IMR-90 (cell line): ENCODE measurements around the gene MRAP2. TPM values are rescaled to one million over a fixed set of nuclear protein-coding genes. Genes with fewer than 3 reads are reported as not detected.
"Not testable (repeated sequence)": the region's sequence is repeated elsewhere in the genome, so short reads cannot be mapped to it uniquely, and the experiment has no call there.

Experiments used
- ATAC-seq: fragments of 200-7000 bp; cut with Tn5 transposase; 2 replicates; pipeline ENCODE4 v1.9.1; 2020; ENCODE audit warnings: low read depth, mild to moderate bottlenecking, moderate library complexity
- BruUV-seq: library from RNA; stranded (reverse); fragments of 400-500 nt; replicated peaks from 2 replicates; lab custom pipeline; 2021; lab: Mats Ljungman, UMichigan
- CTCF ChIA-PET: fragments of 300-600 bp; formaldehyde crosslinking; extraction: SDS; loops from one replicate; lab custom pipeline; 2021; ENCODE audit warnings: antibody characterized with exemption; lab: Yijun Ruan, JAX
- POLR2A ChIA-PET: fragments of 300-600 bp; sonication (Branson Sonifier 250); formaldehyde crosslinking; loops from one replicate; lab custom pipeline; 2022; ENCODE audit warnings: antibody characterized with exemption; ENCODE audit not compliant: unreplicated experiment; lab: Charles Lee
- DNase-seq: peaks from one replicate; pipeline ENCODE4 v3.0.0; 2013
- H2AFZ ChIP-seq: replicated peaks from 2 replicates; pipeline ENCODE3; 2013; ENCODE audit warnings: low read length, mild to moderate bottlenecking; ENCODE audit not compliant: poor library complexity
- H2AK5ac ChIP-seq: 2 replicates; pipeline ENCODE4 v1.6.1; 2013; ENCODE audit warnings: low read depth, low read length, inconsistent platforms
- H2AK9ac ChIP-seq: replicated peaks from 2 replicates; pipeline ENCODE3; 2013; ENCODE audit warnings: mild to moderate bottlenecking, low read depth, low read length, moderate library complexity; ENCODE audit not compliant: poor library complexity
- H2BK120ac ChIP-seq: 2 replicates; pipeline ENCODE4 v1.6.1; 2013; ENCODE audit warnings: low read depth, low read length, inconsistent platforms
- H2BK15ac ChIP-seq: 3 replicates; pipeline ENCODE4 v1.6.1; 2013; ENCODE audit warnings: low read depth, low read length, inconsistent platforms
- H2BK20ac ChIP-seq: 2 replicates; pipeline ENCODE4 v1.6.1; 2013; ENCODE audit warnings: low read depth, mild to moderate bottlenecking, inconsistent platforms, low read length, moderate library complexity
- H2BK5ac ChIP-seq: 2 replicates; pipeline ENCODE4 v1.6.1; 2013; ENCODE audit warnings: mild to moderate bottlenecking, low read depth, low read length, inconsistent platforms; ENCODE audit not compliant: poor library complexity, severe bottlenecking
- H3K14ac ChIP-seq: replicated peaks from 2 replicates; pipeline ENCODE4 v1.6.1; 2013; ENCODE audit warnings: low read depth, low read length, inconsistent platforms
- H3K18ac ChIP-seq: 2 replicates; pipeline ENCODE4 v1.6.1; 2013; ENCODE audit warnings: low read depth, low read length, control low read depth
- H3K23ac ChIP-seq: 2 replicates; pipeline ENCODE4 v1.6.1; 2013; ENCODE audit warnings: low read depth, low read length, inconsistent platforms
- H3K27ac ChIP-seq: 2 replicates; pipeline ENCODE4 v1.5.1; 2013; ENCODE audit warnings: mild to moderate bottlenecking, control low read depth, low read length; ENCODE audit not compliant: insufficient read depth
- H3K27me3 ChIP-seq: 2 replicates; pipeline ENCODE4 v1.6.1; 2013; ENCODE audit warnings: low read length; ENCODE audit not compliant: control insufficient read depth, insufficient read depth
- H3K36me3 ChIP-seq: 2 replicates; pipeline ENCODE4 v1.6.1; 2013; ENCODE audit warnings: low read length, mixed read lengths; ENCODE audit not compliant: control insufficient read depth, insufficient read depth
- H3K4ac ChIP-seq: 2 replicates; pipeline ENCODE4 v1.6.1; 2013; ENCODE audit warnings: low read depth, low read length, inconsistent platforms
- H3K4me1 ChIP-seq: 2 replicates; pipeline ENCODE4 v1.6.1; 2013; ENCODE audit warnings: low read length, mixed read lengths; ENCODE audit not compliant: control insufficient read depth, insufficient read depth
- H3K4me2 ChIP-seq: 2 replicates; pipeline ENCODE4 v1.6.1; 2013; ENCODE audit warnings: low read depth, mild to moderate bottlenecking, control low read depth, low read length, moderate library complexity
- H3K4me3 ChIP-seq: 2 replicates; pipeline ENCODE4 v1.5.1; 2013; ENCODE audit warnings: low read depth, mild to moderate bottlenecking, control low read depth, low read length, moderate library complexity; ENCODE audit not compliant: insufficient read depth
- H3K56ac ChIP-seq: 2 replicates; pipeline ENCODE4 v1.6.1; 2013; ENCODE audit warnings: low read length, inconsistent platforms; ENCODE audit not compliant: insufficient read depth; ENCODE audit errors: extremely low read depth
- H3K79me1 ChIP-seq, 2 experiments: 2 replicates each; pipeline ENCODE4 v1.6.1; 2013; ENCODE audit warnings: low read length in 2 of 2, inconsistent platforms in 1 of 2, low read depth in 1 of 2
- H3K9ac ChIP-seq: 2 replicates; pipeline ENCODE4 v1.6.1; 2013; ENCODE audit warnings: low read depth, low read length, control low read depth
- H3K9me1 ChIP-seq: 2 replicates; pipeline ENCODE4 v1.6.1; 2013; ENCODE audit warnings: low read length, inconsistent platforms; ENCODE audit not compliant: insufficient read depth
- H3K9me3 ChIP-seq: 2 replicates; pipeline ENCODE4 v1.6.1; 2013; ENCODE audit warnings: low read length; ENCODE audit not compliant: control insufficient read depth, insufficient read depth
- H4K20me1 ChIP-seq: 2 replicates; pipeline ENCODE4 v1.6.1; 2013; ENCODE audit warnings: low read length, inconsistent platforms; ENCODE audit not compliant: insufficient read depth
- H4K5ac ChIP-seq: 2 replicates; pipeline ENCODE4 v1.6.1; 2013; ENCODE audit warnings: mild to moderate bottlenecking, low read depth, low read length, control low read depth
- H4K8ac ChIP-seq, 2 experiments: 2 replicates each; pipeline ENCODE4 v1.6.1; 2013; ENCODE audit warnings: low read depth in 2 of 2, low read length in 2 of 2, control low read depth in 1 of 2, inconsistent platforms in 1 of 2
- H4K91ac ChIP-seq: 2 replicates; pipeline ENCODE4 v1.6.1; 2013; ENCODE audit warnings: low read depth, low read length, inconsistent platforms; ENCODE audit not compliant: insufficient read depth
- CTCF ChIP-seq: conservative IDR thresholded peaks from 2 replicates; pipeline ENCODE4 v1.5.1; 2012; ENCODE audit warnings: mild to moderate bottlenecking, low read depth, low read length, improper control_type of control experiment
- SMC3 ChIP-seq: fragments of 150-350 bp; IDR thresholded peaks from 2 replicates; pipeline ENCODE4 v1.6.1; 2016; ENCODE audit warnings: low read depth, mild to moderate bottlenecking, antibody characterized with exemption, low read length, moderate library complexity
- WGBS, 2 experiments: methylation state at CpG; one replicate each; pipeline versions ENCODE4 v1.1.5 to v1.1.7; 2013; ENCODE audit warnings: missing lambda C conversion rate in 2 of 2; ENCODE audit not compliant: insufficient read length in 1 of 2; ENCODE audit errors: extremely low coverage in 2 of 2; 5-methylcytosine and 5-hydroxymethylcytosine counted together
- dilution Hi-C: fragments of 300-500 bp; cut with HindIII; formaldehyde crosslinking; loops from one replicate; pipeline ENCODE4 v1.14.3; 2018; ENCODE audit warnings: low sequenced_read_pairs; ENCODE audit not compliant: unreplicated experiment
- in situ Hi-C: fragments of 300-500 bp; cut with MboI; formaldehyde crosslinking; loops from 3 replicates; pipeline ENCODE4 v1.14.3; 2019; ENCODE audit warnings: low sequenced_read_pairs, inconsistent platforms, mixed read lengths
- intact Hi-C: fragments of 100-400 bp; cut with micrococcal nuclease; formaldehyde crosslinking; loops from 2 replicates; pipeline ENCODE4 v1.10.0; 2022
- polyA plus RNA-seq, 3 experiments: library from polyadenylated mRNA; depleted of rRNA; stranded (reverse); fragments of >200 nt; gene quantifications; 2 replicates each; pipeline ENCODE4 v1.2.3, GENCODE V29; 2012; ENCODE audit warnings: low replicate concordance in 1 of 3
- total RNA-seq: library from RNA; depleted of rRNA; stranded (reverse); fragments of >200 nt; gene quantifications from 2 replicates; pipeline ENCODE4 v1.2.3, GENCODE V29; 2012

Gene MRAP2
- total and polyA plus RNA-seq, 2 of the 4 experiments (the other 2 are of a cell fraction) = 0.03 TPM; not detected in 1

DNA sequence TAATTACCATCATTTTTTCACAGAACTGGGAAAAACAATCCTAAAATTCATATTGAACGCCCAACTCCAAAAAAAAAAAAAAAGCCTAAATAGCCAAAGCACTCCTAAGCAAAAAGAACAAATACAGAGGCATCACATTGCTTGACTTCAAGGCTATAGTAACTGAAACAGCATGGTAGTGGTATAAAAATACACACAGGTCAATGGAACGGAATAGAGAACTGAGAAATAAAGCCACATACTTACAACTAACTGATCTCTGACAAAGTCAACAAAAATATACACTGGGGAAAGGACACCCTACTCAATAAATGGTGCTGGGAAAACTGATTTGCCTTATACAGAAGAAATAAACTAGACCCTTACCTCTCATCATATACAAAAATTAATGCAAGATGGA is 89.6 kb downstream of the MRAP2 start:
- H3K79me1 ChIP-seq = no peaks in the 10 kb centered on the region
- no peak overlapping the region for H2BK120ac ChIP-seq
- no peak overlapping the region for H2AK5ac ChIP-seq
- in situ Hi-C loops (no loop called here), intact Hi-C loops (no loop called here), dilution Hi-C loops (no loop called here)
- TF ChIP-seq SMC3 (no peak), CTCF (no peak)
- BruUV-seq = no TSS peak
- no peak overlapping the region for H3K4ac ChIP-seq
- no peak overlapping the region for H4K5ac ChIP-seq
- no peak overlapping the region for H4K8ac ChIP-seq
- no peak overlapping the region for H3K27ac ChIP-seq
- no peak overlapping the region for H2AK9ac ChIP-seq
- ATAC-seq (no peak), DNase-seq (no peak)
- H3K14ac ChIP-seq = no peak overlapping the region
- no peaks in the 10 kb centered on the region for H3K9me1 ChIP-seq
- ChIA-PET CTCF (no interaction called here), POLR2A (no interaction called here)
- H3K56ac ChIP-seq = no peak overlapping the region
- no peak overlapping the region for H2BK5ac ChIP-seq
- WGBS, 2 experiments = no CpG with 5 or more reads among the region's 2 CpGs
- no peak overlapping the region for H3K4me2 ChIP-seq
- no peaks in the 10 kb centered on the region for H3K36me3 ChIP-seq
- no peak overlapping the region for H2AFZ ChIP-seq
- no peak overlapping the region for H3K18ac ChIP-seq
- no peak overlapping the region for H2BK15ac ChIP-seq
- no peaks in the 10 kb centered on the region for H4K20me1 ChIP-seq
- H3K9me3 ChIP-seq = no peaks in the 10 kb centered on the region
- H2BK20ac ChIP-seq = no peak overlapping the region
- H3K4me3 ChIP-seq = no peak overlapping the region
- H3K23ac ChIP-seq = no peak overlapping the region
- H3K4me1 ChIP-seq = no peaks in the 10 kb centered on the region
- H3K9ac ChIP-seq = no peak overlapping the region
- no peak overlapping the region for H4K91ac ChIP-seq
- H3K27me3 ChIP-seq = no peaks in the 10 kb centered on the region

GRCh38 chr6:84129588-84129987 is 96.0 kb downstream of the MRAP2 start:
- H3K4ac ChIP-seq, H3K4me1 ChIP-seq, H2AK9ac ChIP-seq, H2BK15ac ChIP-seq, H3K27me3 ChIP-seq, BruUV-seq, H3K9ac ChIP-seq, H4K91ac ChIP-seq, H3K36me3 ChIP-seq, H3K9me1 ChIP-seq, intact Hi-C loops, H3K9me3 ChIP-seq, H3K14ac ChIP-seq, H3K23ac ChIP-seq, H3K4me3 ChIP-seq, dilution Hi-C loops, H2BK5ac ChIP-seq, in situ Hi-C loops, ATAC-seq, H3K27ac ChIP-seq, DNase-seq, H2BK20ac ChIP-seq, H3K79me1 ChIP-seq, H2BK120ac ChIP-seq, H4K5ac ChIP-seq, H2AFZ ChIP-seq, H2AK5ac ChIP-seq, H4K20me1 ChIP-seq, H4K8ac ChIP-seq, H3K4me2 ChIP-seq, POLR2A ChIA-PET, H3K18ac ChIP-seq, H3K56ac ChIP-seq: not testable (repeated sequence)
- no CpG with 5 or more reads among the region's 1 CpG for WGBS, 2 experiments
- CTCF ChIA-PET = interaction anchor here (1.5 kb wide), 1 partner anchor 9 kb away, joined by 3 read pairs; no protein-coding TSS in a partner anchor
